Measurements from ENCODE around the gene CTNNA1.
A peak's percentile ranks its signal among the peaks of the same experiment; 100 is the strongest.

Gene CTNNA1

DNA sequence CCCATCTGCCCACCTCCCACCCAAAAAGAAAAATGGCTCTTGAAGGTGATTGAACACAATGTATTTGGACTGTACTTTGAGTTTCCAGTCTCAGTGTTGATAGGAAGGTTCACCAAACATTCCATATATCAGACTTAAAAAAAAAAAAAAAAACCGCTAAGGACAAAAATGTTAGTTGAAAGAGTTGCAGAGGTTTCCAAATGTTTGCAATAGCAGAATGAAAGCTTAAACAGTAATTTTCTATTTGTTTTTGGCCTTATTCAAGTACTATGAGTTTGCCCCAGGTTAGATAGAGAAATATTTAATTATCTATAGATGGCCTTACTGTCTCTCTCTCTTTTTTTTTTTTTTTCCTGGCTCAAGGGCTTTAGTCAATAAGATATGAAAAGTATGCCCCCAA is 115.8 kb downstream of the CTNNA1 start:
- H3K27ac ChIP-seq = no peak overlapping the region
- no peak for DNase-seq
- H3K36me3 ChIP-seq (replicated peaks) = no peaks in the 10 kb centered on the region
- TF ChIP-seq, protein P1, sequence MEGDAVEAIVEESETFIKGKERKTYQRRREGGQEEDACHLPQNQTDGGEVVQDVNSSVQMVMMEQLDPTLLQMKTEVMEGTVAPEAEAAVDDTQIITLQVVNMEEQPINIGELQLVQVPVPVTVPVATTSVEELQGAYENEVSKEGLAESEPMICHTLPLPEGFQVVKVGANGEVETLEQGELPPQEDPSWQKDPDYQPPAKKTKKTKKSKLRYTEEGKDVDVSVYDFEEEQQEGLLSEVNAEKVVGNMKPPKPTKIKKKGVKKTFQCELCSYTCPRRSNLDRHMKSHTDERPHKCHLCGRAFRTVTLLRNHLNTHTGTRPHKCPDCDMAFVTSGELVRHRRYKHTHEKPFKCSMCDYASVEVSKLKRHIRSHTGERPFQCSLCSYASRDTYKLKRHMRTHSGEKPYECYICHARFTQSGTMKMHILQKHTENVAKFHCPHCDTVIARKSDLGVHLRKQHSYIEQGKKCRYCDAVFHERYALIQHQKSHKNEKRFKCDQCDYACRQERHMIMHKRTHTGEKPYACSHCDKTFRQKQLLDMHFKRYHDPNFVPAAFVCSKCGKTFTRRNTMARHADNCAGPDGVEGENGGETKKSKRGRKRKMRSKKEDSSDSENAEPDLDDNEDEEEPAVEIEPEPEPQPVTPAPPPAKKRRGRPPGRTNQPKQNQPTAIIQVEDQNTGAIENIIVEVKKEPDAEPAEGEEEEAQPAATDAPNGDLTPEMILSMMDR (IDR thresholded peaks at IDR 0.05; ENCODE audit: low read depth, low read length, missing control alignments) = no peak
- H3K4me3 ChIP-seq (ENCODE audit: low read depth, low read length) = no peak overlapping the region
- in situ Hi-C loops (cut with HindIII; ENCODE audit: low pct_ligation_motif_present, low sequenced_read_pairs) = no loop called here
- no peaks in the 10 kb centered on the region for H3K27me3 ChIP-seq (replicated peaks)

DNA sequence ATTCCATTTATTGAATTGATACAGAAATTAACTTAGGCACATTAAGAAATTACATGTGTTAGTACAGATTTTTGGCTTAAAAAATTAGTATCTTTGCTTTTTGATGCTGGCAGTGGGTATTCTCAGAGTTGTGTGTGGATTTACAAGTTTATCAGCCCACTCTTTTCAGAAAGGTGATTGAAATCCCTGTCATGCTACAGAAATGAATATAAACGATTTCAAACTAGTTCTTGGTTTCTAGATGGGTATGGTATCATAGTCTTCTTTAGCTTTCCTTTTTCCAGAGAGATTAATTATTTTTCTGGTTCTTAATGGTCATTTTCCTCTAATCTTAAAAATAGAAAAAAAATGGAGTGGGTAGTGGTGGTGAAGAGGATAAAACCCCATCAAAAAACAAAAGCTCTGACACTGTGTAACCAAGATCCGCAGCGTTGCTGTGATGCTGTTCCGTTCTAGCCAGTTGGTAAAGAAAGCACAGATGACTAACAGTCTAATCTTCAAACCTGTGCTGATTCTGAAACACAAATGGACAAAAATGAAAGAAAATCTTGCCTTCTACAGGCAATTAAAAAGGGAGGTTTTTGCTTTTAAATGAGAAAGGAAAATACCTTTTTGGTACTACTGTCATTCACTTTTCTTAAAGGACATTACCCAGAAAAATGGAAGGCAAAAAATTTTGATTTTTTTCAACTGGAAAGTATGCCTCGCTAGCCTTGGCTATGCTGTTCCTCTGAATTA is 116.7 kb downstream of the CTNNA1 start:
- Histone ChIP-seq H3K27ac (peak overlapping the region; percentile 24), H3K4me3 (ENCODE audit: low read depth, low read length) (no peak overlapping the region), H3K36me3 (replicated peaks) (no peaks in the 10 kb centered on the region), H3K27me3 (replicated peaks) (no peaks in the 10 kb centered on the region)
- peak; percentile 66 for DNase-seq
- in situ Hi-C loops (cut with HindIII; ENCODE audit: low pct_ligation_motif_present, low sequenced_read_pairs) = no loop called here
- TF ChIP-seq, protein P1 (IDR thresholded peaks at IDR 0.05; ENCODE audit: low read depth, low read length, missing control alignments) = no peak

DNA sequence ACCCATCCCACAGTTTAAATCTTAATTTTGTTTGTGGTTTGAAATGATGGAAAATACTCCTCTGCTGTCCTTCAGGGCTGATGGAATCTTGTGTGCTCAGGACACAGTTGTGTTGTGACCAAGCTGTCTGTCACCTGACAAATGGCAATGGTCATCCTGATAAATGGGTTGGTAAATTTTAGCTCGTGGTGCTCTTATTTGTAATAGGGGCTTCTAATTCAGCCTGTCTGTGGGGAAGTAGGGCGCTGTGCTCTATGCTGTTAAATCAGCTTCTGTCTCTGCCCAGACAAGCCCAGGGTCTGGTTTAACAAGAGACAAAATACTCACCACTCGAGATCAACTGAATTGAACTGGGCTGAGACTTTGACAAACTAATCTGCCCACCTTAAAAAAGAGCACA is 117.4 kb downstream of the CTNNA1 start:
- Histone ChIP-seq H3K36me3 (replicated peaks) (no peaks in the 10 kb centered on the region), H3K27ac (peak overlapping the region; percentile 24), H3K4me3 (ENCODE audit: low read depth, low read length) (no peak overlapping the region), H3K27me3 (replicated peaks) (no peaks in the 10 kb centered on the region)
- no peak for DNase-seq
- in situ Hi-C loops (cut with HindIII; ENCODE audit: low pct_ligation_motif_present, low sequenced_read_pairs) = no loop called here
- TF ChIP-seq, protein P1 (IDR thresholded peaks at IDR 0.05; ENCODE audit: low read depth, low read length, missing control alignments) = no peak

DNA sequence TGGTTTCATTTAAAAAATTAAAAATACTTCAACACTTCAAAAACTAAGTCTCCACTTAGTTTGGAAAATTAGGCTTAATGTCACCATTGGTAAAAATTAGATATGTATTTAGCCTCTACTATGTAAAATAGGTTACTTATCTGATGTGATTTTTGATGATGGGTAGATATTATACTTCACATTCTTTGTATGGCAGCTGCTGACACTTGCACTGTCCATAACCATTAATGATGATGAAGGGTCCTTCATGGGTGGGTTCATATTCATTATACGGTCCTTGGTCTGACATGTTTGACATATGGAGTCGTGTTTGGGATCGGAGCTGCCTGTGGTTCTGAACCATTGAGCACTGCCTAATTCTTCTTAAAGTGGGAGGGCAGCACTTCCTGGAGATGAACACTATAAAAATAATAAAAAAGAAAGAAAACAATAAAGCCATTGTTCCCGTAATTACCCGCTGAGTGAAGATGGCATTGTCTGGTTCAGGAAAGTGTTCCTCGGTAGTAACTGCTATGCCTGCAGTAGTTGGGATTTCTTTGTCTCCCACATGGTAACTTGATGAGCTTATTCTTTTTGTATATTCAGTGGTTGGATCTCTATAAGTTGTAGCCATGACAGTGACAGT is 119.7 kb downstream of the CTNNA1 start:
- Histone ChIP-seq H3K4me3 (ENCODE audit: low read depth, low read length) (no peak overlapping the region), H3K27me3 (replicated peaks) (no peaks in the 10 kb centered on the region), H3K36me3 (replicated peaks) (no peaks in the 10 kb centered on the region), H3K27ac (no peak overlapping the region)
- TF ChIP-seq, protein P1 (IDR thresholded peaks at IDR 0.05; ENCODE audit: low read depth, low read length, missing control alignments) = no peak
- no peak for DNase-seq
- in situ Hi-C loops (cut with HindIII; ENCODE audit: low pct_ligation_motif_present, low sequenced_read_pairs) = no loop called here

DNA sequence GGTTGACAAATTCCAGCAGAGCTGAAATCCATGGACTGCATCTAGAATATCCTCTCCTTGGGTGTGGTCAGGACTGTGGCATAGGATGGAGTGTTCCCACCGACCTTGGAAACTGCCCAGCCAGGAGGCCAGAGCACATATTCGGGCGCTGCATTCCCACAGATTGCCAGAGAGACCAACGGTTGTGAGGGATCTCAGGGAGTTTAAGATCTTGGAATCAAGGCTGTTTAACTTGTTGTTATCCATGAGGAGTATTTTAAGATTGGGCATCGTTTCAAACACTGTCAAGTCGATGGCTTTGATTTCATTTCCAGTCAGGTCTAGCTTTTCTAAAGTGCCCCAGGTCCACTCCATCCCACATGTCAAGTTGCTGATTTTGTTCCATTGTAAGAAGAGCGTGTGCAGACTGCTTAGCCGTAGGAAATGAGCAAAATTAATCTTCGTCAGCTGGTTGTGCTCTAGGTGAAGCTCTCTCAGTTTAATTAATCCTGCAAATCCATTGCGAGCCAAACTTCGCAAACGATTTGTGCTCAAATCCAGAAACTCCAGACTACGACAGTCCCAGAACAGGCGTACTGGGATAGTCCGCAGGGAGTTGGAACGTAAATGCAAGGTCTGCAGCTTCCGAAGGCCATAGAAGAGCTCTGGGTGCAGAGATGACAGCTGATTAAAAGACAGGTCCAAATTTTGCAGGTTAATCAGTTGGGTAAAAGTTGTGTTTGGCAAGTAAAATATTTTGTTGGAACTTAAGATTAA is 120.4 kb downstream of the CTNNA1 start:
- Histone ChIP-seq H3K27ac (no peak overlapping the region), H3K36me3 (replicated peaks) (no peaks in the 10 kb centered on the region), H3K4me3 (ENCODE audit: low read depth, low read length) (no peak overlapping the region), H3K27me3 (replicated peaks) (no peaks in the 10 kb centered on the region)
- DNase-seq = no peak
- TF ChIP-seq, protein P1 (IDR thresholded peaks at IDR 0.05; ENCODE audit: low read depth, low read length, missing control alignments) = no peak
- in situ Hi-C loops (cut with HindIII; ENCODE audit: low pct_ligation_motif_present, low sequenced_read_pairs) = no loop called here

All from brain microvascular endothelial cell (primary cell).